Amniotic epithelial cell (primary cell): ENCODE data around the gene TAL2.

Experiments used
- DNase-seq: peaks from one replicate; pipeline ENCODE4 v3.0.0-alpha.2; 2010; ENCODE audit warnings: low read depth

TAL2 gene

GRCh38 chr9:105710638-105711037 is 48.4 kb downstream of the TAL2 start:
- DNase-seq = no peak

GRCh38 chr9:105711867-105712266 is 49.6 kb downstream of the TAL2 start:
- no peak for DNase-seq

DNA sequence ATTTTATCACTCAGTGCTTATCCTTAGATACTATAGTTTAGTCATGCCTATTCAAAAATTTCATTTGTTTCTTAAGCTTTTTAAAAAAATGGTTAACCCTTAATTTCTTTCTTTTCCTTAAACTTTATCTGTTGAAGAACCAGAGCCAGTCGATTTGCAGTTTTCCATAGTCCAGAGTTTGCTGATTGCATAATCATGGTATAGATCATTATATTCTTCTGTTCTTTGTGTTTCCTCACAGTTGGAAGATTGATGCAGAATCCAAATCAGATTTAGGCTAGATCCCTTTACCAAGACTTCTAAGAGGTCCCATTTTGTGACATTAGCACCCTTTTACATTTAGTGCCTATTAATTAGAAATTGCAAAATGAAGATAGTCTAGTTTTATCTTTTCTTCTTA is 50.0 kb downstream of the TAL2 start:
- DNase-seq = no peak
